Panc1 (cell line): ENCODE measurements around the gene STARD7. TPM values are rescaled to one million over a fixed set of nuclear protein-coding genes. Genes with fewer than 3 reads are reported as not detected.

ENCODE experiments used
- ATAC-seq: fragments of 200-7000 bp; cut with Tn5 transposase; 2 replicates; pipeline ENCODE4 v1.9.1; 2020; ENCODE audit warnings: mild to moderate bottlenecking, moderate library complexity
- BruUV-seq: library from RNA; stranded (reverse); fragments of 400-500 nt; replicated peaks from 2 replicates; lab custom pipeline; 2021; lab: Mats Ljungman, UMichigan
- CTCF ChIA-PET: fragments of 300-600 bp; sonication (Branson Sonifier 250); formaldehyde crosslinking; loops from one replicate; lab custom pipeline; 2022; ENCODE audit warnings: antibody characterized with exemption; lab: Charles Lee
- POLR2A ChIA-PET: fragments of 300-600 bp; sonication (Branson Sonifier 250); formaldehyde crosslinking; loops from one replicate; lab custom pipeline; 2022; ENCODE audit warnings: antibody characterized with exemption; lab: Charles Lee
- DNase-seq: peaks from one replicate; pipeline ENCODE4 v3.0.0-alpha.2; 2010; ENCODE audit warnings: low read depth, low spot score
- H3K27ac ChIP-seq: 2 replicates; pipeline ENCODE4 v1.5.1; 2011; ENCODE audit warnings: mild to moderate bottlenecking, low read length, inconsistent platforms
- H3K27me3 ChIP-seq: fragments of 200-500 bp; sonication (Bioruptor generic); 2 replicates; pipeline ENCODE4 v1.6.0; 2014; ENCODE audit warnings: low read length, inconsistent platforms; ENCODE audit not compliant: control insufficient read depth, insufficient read depth
- H3K36me3 ChIP-seq: fragments of 200-500 bp; sonication (Bioruptor generic); 2 replicates; pipeline ENCODE4 v1.5.1; 2014; ENCODE audit warnings: inconsistent platforms, mild to moderate bottlenecking, low read length, moderate library complexity; ENCODE audit not compliant: control insufficient read depth, insufficient read depth
- H3K4me1 ChIP-seq: 2 replicates; pipeline ENCODE4 v1.5.1; 2011; ENCODE audit warnings: inconsistent platforms, mild to moderate bottlenecking, low read length, moderate library complexity; ENCODE audit not compliant: control insufficient read depth, insufficient read depth
- H3K4me3 ChIP-seq, 2 experiments: 2 replicates each; pipeline ENCODE4 v1.5.1; 2011 to 2012; ENCODE audit warnings: low read depth in 2 of 2, low read length in 2 of 2, mild to moderate bottlenecking in 2 of 2, inconsistent platforms in 1 of 2, moderate library complexity in 1 of 2
- H3K9me3 ChIP-seq: fragments of 200-500 bp; sonication (Bioruptor generic); 2 replicates; pipeline ENCODE4 v1.5.1; 2014; ENCODE audit warnings: low read depth, mild to moderate bottlenecking, inconsistent platforms, low read length, moderate library complexity; ENCODE audit not compliant: control insufficient read depth, insufficient read depth
- CTCF ChIP-seq: fragments of 450-650 bp; IDR thresholded peaks from 2 replicates; pipeline ENCODE4 v1.5.1; 2017; ENCODE audit warnings: mild to moderate bottlenecking
- POLR2AphosphoS5 ChIP-seq: IDR thresholded peaks from 2 replicates; pipeline ENCODE4 v1.6.1; 2012; ENCODE audit warnings: mild to moderate bottlenecking, low read depth, low read length, moderate library complexity
- REST ChIP-seq, 2 experiments: IDR thresholded peaks; 2 replicates each; pipeline ENCODE4 v1.6.1; 2011 to 2012; ENCODE audit warnings: low read depth in 2 of 2, control low read depth in 1 of 2, low read length in 1 of 2, mild to moderate bottlenecking in 1 of 2, moderate library complexity in 1 of 2; ENCODE audit not compliant: insufficient read depth in 1 of 2
- SIN3A ChIP-seq: IDR thresholded peaks from 2 replicates; pipeline ENCODE4 v1.6.1; 2012; ENCODE audit warnings: low read depth, mild to moderate bottlenecking, low read length, moderate library complexity, borderline replicate concordance; ENCODE audit not compliant: insufficient read depth
- TCF7L2 ChIP-seq: IDR thresholded peaks from 2 replicates; pipeline ENCODE4 v1.6.1; 2011; ENCODE audit warnings: mild to moderate bottlenecking, low read depth, low read length, inconsistent platforms
- in situ Hi-C: cut with HindIII; loops from 2 replicates; pipeline ENCODE4 v1.10.0; 2016; ENCODE audit warnings: low sequenced_read_pairs, low pct_unique_long_range_greater_than_20kb
- intact Hi-C: fragments of 100-400 bp; cut with micrococcal nuclease; formaldehyde crosslinking; loops from one replicate; pipeline ENCODE4 v1.10.0; 2022; ENCODE audit not compliant: unreplicated experiment
- total RNA-seq: library from RNA; stranded (reverse); gene quantifications from one replicate; pipeline ENCODE4 v1.2.1, GENCODE V29; 2021; ENCODE audit not compliant: unreplicated experiment

Gene STARD7
- total RNA-seq, 1 experiment from 2014 or later: 133 TPM

- no TSS peak for BruUV-seq
- TF ChIP-seq SIN3A (no peak), REST (IDR thresholded peaks at IDR 0.05; ENCODE audit: insufficient read depth in 1 of 2, low read depth in 2 of 2, low read length in 1 of 2) (no peak), POLR2AphosphoS5 (no peak), TCF7L2 (no peak), CTCF (no peak)
- no peak overlapping the region for H3K4me3 ChIP-seq
- no peaks in the 10 kb centered on the region for H3K36me3 ChIP-seq
- H3K4me1 ChIP-seq: no peaks in the 10 kb centered on the region
- POLR2A ChIA-PET: no interaction called here
- DNase-seq (no peak), ATAC-seq (no peak)
- no peaks in the 10 kb centered on the region for H3K27me3 ChIP-seq
- in situ Hi-C loops (no loop called here), intact Hi-C loops (no loop called here)
- CTCF ChIA-PET: interaction anchor here (1.1 to 3.9 kb wide), 2 partner anchors 20 to 39 kb away, joined by 3 to 55 read pairs; partner anchors contain the start of gene ADRA2B
- no peaks in the 10 kb centered on the region for H3K9me3 ChIP-seq
- no peak overlapping the region for H3K27ac ChIP-seq
These were observed 72.4 kb downstream of the STARD7 start for GRCh38 chr2:96136129-96136720.

GRCh38 chr2:96135621-96136020 lies 73.0 kb downstream of the STARD7 start:
- CTCF ChIA-PET: no interaction called here
- POLR2A ChIA-PET: no interaction called here
- Histone ChIP-seq H3K36me3 (no peaks in the 10 kb centered on the region), H3K9me3 (no peaks in the 10 kb centered on the region), H3K4me3 (no peak overlapping the region), H3K4me1 (no peaks in the 10 kb centered on the region), H3K27me3 (no peaks in the 10 kb centered on the region), H3K27ac (no peak overlapping the region)
- TF ChIP-seq CTCF (no peak), REST (IDR thresholded peaks at IDR 0.05; ENCODE audit: insufficient read depth in 1 of 2, low read depth in 2 of 2, low read length in 1 of 2) (no peak), SIN3A (no peak), TCF7L2 (no peak), POLR2AphosphoS5 (no peak)
- ATAC-seq (no peak), DNase-seq (no peak)
- in situ Hi-C loops (no loop called here), intact Hi-C loops (no loop called here)
- BruUV-seq: no TSS peak
